ENCODE measurements around the gene GOT1.

The GOT1 gene

DNA sequence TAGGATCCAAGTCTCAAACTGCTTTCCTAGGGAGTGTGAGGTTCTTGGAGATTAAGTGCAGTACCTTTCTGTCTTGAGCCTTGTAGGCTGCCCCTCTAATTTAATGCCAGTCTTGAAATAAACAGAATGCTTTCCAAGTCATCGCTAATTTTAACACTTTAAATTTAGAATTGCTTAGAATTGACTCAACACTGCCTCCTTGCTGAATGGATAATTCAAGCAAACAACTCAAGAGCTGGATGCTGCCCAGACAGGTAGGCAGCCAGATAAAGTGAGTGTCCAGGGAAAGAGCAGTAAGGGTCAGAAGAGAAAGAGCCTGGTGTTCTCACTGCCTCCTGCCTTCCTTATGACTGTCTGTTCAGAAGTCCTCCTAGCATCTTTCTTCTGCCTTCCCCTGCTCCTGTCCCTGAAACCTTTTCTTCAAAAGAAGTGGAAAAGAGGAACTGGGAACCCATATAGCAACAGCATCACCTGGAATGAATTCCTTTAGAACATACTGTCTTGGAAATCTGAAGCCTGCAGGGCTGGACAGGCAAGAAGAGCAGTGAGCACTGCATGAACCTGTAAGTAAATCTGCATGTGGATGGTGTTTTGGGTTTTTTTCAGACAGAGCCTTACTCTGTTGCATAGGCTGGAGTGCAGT, 3.1 kb upstream of the GOT1 start:
- DNase-seq (ENCODE audit: low read depth): no peak

DNA sequence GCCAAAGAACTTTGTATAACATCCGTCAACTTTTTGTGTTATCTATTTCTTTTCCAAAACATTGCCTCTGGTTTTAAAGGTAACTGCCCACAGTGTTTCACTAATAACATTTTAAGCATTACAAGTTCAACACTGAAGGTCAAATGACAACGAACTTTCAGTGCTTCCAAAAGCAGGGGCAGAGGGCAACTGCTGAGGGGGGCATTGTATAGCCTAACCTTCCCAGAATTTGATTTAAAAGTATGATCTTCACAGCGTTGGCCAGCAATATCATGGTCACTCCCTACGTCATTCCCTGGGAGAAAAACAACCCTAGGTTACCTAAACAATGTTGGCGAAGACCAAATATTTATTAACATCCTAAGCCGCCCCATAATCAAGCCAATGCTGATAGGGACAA, 2.5 kb upstream of the GOT1 start:
- no peak for DNase-seq (ENCODE audit: low read depth)

DNA sequence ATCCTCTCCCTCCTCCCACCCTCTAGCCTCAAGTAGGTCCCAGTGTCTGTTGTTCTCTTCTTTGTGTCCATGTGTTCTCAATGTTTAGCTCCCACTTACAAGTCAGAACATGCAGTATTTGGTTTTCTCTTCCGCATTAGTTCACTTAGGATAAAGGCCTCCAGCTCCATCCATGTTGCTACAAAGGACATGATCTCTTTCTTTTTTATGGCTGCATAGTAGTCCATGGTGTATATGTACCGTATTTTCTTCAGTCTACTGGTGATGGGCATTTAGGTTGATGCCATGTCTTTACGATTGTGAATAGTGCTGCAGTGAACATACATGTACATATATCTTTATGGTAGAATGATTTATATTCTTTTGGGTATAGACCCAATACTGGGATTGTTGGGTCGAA, 1.6 kb upstream of the GOT1 start:
- no peak for DNase-seq (ENCODE audit: low read depth)

DNA sequence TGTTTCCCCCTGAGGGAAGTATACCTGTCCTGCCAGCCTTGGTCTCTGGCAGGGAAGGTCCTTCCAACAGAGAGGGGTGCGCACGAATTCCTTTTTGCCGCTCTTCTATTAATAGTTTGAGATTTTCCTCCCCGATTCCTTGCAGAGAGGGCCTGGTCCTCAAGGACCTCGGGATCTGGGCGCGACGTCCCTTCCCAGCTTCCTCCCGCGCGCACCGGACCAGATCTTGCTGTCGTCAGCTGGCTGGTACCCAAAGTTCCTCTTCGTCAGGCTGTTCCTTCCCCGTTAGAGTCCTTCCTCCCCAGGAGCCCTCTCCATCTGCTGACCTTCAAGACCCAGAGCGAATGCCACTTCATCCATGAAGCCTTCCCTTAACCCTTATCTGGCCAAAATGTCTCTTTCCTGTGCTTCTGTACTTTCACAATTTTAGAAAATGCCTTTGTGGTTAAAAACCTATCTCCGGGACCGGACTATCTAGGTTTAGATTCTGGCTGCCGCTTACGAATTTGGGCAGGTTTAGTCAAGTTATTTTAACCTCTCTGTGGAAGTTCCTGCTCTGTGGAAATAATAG, 851 bp upstream of the GOT1 start:
- peak; percentile 14 for DNase-seq (ENCODE audit: low read depth)

DNA sequence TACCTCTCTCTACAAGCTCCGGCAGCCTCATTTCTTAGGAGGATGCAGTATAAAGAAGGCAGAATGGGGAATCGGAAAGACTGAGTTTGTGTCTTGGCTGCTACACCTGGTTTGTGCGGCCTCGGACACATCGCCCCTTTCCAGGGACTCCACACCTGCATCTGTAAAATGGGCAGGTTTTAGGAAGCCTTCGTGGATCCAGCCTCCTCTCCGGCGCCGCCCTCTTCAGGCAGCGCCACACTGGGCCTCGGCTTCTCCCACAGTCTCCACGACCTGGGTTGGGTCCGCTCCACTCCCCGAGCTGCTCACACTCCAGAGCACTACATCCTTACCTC, 341 bp downstream of the GOT1 start:
- no peak for DNase-seq (ENCODE audit: low read depth)

DNA sequence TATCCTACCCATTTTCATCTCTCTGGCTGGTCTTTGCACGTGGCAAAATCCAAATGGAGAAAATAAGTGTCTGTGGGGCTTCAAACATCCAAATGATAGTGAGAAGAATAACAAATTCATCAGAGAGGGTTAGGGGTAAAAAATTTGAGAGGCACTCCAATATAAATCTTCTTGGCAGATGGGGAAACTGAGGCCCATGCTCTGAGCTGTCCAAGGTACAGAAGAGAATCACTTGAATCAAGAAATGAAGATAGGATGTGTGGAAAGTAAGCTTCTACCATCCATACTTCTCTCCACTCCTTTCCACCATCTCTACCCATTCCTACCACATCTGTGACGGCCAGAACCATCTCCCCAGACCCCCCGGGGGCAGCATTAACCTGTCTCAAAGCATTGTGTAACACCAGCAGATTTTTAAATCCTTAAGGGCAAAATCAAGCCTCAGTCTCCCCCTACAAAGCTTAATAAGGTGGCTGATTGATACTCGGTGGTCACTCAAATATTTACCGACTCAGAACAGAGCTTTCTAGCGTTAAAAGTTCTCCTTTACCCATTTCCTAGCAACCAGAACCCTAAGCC, 818 bp downstream of the GOT1 start:
- DNase-seq (ENCODE audit: low read depth): no peak

DNA sequence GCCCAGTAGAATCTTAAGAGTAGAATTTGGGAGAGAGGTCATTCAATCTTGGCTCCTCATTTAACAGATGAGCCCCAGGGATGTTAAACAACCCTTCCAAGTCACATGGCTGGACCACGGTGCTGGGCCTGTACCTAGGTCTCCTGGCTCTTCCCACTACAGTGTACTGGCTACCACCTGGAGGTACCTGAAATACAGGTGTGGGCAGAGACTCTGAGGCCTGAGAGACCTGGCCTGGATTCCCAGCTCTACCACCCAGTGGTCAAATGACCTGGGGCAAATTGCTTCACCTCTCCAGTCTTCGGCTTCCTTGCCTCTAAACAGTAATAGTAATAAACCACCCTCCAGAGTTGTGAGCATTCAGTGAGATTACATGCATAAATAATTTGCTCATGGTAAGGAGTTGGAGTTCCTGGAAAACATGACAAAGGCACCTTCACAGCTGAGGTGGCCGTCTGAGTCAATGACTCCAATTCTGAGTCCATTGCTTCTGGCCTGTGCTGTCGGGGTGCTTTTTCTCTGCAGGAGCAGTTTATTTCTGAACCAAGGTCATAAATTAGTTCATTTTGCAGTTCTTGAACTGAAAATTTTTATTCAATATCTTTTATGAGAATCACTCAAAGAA, 2.7 kb downstream of the GOT1 start:
- DNase-seq (ENCODE audit: low read depth): no peak

DNA sequence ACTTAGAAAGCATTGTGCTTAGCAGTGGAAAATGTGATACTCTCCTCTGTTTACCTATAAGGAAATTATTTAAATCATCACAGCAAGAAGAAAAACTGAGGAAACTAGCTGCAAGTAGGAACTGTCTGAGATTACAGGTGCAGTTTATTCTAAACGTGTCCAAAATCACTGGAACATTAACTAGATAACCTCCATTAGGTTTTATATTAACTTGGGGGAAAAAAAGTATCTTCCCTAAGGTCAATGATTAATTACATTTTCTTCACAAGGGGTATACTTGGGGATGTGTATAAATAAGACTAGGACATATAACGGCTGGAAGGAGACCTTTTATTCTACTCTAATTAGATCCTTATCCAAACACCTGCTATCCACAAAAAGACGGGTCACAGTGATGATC, 3.7 kb downstream of the GOT1 start:
- no peak for DNase-seq (ENCODE audit: low read depth)

DNA sequence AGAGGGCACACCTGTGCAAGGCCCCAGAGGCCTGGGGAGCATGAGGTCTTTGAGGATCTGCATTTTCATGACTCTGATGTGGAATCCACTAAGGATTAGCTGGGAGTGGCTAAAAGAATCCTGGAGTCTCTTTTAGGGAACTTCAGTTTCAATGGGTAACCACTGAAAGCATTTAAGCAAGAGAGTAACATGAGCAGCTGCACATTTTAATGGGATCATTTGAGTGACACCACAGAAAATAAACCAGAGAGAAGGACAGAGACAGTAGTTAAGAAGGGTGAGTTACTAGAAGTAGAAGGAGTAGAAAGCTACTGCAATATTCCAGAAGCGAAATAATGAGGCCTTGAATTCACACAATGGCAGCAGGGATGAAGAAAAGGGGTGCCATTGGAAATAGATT, 5.2 kb downstream of the GOT1 start:
- no peak for DNase-seq (ENCODE audit: low read depth)

DNA sequence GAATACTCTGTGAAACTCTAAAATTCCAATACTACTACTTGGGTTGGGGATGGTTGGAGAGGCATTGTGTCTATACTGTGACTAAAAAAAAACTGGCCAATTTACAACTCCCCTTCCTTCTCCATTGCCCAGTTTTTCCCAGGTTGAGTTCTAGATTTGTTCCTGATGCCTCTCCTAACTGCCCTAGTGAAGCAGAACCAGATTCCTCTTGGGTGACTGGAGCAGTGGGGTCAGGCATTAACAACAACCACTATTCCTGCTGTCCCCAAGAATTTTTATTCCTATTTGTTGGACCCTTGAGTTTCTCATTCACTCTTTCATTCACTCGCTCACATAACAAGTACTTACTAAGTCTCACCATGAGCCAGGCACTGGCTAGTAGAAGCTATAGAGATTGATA, 5.8 kb downstream of the GOT1 start:
- no peak for DNase-seq (ENCODE audit: low read depth)

DNA sequence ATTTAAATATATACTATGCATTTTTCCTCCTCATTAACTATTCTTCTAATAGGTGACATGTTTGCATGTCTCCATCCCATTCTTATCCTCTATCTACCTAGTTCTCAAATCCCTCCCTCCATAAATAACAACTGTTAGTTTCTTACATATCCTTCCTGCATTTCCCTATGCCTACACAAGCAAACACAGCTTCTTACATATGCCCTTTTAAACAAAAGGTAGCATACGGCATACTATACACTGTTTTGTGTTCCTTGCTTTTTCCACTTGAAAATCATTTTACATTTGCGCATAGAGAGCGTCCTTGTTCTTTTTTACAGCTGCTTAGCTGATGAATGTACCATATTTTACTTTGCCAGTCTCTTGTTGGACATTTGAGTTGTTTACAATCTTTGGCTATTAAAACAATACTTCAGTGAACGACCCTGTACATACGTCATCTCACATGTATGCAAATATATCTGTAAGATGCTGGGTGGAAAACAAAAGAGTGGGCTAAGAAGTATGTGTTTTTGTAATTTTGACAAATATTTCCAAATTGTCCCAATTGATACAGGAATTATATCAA, 7.8 kb downstream of the GOT1 start:
- DNase-seq (ENCODE audit: low read depth): no peak

DNA sequence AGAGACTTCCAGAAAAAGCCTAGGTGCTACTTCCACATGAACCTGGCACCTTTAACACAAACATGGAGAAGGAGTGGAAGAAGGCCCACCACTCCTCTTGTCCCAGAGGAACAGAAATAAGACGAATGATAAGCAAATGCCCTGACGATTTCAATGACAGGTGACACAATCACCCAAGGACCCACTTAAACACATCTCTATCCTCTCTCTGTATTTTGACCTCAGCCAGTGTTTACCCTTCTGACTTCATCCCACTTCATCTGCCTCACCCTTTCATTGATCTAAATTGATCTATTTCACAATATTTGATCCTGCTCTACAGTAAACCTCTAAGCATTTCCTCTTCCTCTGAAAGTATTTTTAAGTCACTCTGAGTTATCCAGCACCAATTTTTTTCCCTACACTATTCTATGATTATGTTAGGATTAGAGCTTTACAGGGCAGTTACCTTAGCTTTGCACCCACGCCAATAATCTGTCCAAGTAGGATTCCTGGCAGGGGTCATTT, 9.1 kb downstream of the GOT1 start:
- no peak for DNase-seq (ENCODE audit: low read depth)

DNA sequence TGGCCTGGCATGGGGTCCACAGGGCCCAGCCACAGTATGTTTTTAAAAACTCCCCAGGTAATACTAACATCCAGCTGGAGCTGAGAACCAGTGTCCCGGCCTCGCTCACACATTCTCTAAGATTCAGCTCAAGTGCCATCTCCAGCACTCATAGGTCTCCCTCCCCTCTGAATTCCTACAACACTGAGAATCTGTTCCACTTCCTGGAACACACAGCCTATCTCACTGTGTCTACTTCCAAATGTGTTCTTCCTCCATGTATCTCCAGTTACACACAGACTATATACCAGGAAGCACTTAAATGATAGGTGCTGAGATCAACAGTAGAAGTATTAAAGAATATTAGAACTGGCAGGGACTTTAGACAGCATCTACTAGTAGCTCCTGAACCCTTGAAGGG, 10.7 kb downstream of the GOT1 start:
- no peak for DNase-seq (ENCODE audit: low read depth)

DNA sequence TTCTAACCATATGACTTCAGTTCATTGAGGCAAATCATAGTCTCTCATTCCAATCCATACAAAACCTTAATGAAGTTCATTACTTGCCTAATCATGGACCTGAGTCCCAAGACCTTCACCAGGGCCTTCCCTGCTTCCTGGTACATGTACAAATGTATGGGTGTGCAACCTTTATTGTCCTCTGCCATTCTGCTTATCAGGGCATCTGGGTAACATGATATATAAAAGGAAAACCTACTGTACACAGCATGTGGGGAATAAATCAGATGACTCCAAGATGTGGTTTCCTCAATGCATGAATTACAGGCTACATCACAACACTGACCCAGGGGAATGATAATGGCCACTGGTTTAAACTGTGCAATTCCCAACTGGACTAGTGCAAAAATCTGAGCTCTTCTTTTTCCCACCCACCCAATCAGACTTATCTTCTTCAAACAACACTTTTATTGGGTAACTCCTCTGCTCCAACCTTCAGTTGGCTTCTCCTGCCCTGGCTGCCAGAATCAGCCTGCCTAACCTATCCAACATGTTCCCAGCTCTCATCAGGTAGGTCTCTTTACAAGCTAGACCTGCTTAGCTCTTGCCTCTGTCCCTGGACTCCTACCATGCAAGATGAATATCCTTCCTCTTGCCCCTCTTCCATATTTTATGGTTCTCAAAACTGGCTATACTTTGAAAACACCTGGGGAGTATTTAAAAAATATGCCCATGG, 11.4 kb downstream of the GOT1 start:
- DNase-seq (ENCODE audit: low read depth): no peak

DNA sequence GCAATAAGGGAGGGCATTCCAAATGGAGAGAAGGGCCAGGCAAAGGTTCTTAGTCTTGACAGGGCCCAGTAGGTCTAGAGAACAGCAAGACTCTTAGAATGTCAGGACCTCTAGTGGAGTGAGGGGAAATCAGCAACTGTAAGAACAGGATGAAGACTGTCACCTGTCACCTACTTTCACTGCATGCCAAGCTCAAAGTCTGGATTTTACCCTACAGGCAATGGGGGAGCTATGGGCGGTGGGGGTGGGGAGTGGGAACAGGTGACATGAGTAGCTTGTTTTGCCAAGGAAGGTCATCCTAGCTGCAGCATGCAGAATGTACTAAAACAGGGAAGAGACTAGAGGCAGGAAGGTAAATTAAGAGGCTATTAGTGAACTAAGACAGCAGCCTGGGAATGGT, 18.3 kb downstream of the GOT1 start:
- DNase-seq (ENCODE audit: low read depth): no peak

DNA sequence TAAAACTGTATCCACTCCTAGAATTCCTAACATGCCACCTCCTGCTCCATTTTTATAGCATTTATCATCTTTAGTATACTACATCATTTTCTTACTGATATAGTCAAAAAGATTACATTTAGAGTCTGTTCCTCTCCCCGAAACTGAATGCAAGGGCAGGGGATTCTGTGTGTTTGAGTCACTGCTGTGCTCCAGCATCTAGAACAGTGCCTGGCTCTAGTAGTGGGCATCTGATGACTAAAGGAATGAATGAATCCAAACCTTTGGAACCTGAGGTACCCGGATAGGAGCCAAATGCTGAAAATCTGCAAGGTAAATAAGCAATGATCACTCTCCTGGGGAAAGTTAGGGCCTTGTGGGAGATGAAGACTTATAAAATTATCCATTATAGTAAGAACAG, 18.9 kb downstream of the GOT1 start:
- no peak for DNase-seq (ENCODE audit: low read depth)

DNA sequence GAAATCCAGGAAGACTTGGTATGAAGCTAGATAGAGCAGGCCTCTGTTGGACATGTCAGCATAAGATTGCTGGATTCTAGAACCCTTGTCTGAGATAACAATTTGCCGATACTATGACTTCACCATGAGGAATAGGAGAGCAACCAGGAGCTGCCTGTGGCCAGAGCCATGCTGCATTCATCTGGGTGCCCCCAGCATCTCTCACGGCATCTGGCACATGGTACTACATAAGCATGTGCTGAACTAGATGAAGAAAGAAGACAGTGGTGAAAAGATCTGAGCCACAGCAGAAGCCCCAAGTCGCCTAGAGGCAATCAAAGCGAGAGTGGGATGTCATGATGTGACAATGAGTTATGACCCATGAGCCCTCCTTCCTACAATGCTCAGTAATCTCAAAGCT, 19.5 kb downstream of the GOT1 start:
- no peak for DNase-seq (ENCODE audit: low read depth)

DNA sequence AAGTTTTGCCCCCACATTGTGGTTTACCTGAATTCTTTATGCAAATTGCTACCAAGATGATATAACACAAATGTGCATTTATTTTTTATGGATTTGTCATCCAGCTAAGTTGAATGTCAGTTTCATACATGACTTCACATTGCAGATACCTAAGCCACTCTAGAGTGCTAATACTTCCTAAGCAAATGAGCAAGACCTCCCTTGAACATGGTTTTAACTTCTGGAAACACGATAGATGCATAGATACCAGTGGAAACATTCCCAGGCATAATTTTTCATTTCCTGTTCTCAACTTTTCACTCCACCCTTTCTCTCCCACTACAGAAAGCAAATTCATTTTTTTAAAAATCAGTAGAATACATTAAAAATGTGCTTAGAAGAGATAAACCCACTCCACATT, 20.3 kb downstream of the GOT1 start:
- no peak for DNase-seq (ENCODE audit: low read depth)

DNA sequence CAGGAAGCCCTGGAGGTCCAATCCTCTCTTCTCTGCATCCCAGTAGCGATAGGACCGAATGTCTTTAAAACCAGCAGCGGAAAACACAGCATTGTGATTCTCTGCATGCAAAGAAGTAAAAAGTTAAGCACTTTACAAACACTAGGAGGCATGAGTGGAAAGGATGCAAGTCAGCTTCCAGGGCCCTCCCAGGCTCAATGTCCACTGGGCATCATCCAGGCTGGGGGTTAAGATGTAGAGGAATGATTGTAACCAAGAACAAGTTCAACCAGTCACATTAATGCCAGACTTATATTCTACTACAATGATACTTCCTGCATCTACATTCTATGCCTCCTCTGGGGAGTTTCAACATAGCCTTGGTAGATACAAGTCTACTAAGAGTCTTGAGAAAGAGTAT, 24.3 kb downstream of the GOT1 start:
- no peak for DNase-seq (ENCODE audit: low read depth)

DNA sequence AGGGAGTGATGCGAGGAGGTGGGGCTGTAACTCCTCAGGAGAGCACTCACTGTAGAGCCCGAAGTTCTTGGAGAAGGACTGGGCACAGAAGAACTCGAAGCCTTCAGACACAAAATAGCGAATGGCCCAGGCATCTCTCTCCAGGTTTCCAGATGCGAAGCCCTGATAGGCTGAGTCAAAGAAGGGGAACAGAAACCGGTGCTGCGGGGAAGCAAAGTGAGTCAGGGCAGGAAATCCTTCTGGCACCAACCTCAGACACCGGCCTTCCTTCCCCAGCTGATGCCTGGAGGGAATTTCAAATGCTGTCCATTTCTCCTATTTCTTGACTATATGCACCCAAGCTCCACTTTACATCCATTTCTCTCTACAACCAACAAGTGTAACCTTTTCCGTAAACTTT, 26.8 kb downstream of the GOT1 start:
- no peak for DNase-seq (ENCODE audit: low read depth)

DNA sequence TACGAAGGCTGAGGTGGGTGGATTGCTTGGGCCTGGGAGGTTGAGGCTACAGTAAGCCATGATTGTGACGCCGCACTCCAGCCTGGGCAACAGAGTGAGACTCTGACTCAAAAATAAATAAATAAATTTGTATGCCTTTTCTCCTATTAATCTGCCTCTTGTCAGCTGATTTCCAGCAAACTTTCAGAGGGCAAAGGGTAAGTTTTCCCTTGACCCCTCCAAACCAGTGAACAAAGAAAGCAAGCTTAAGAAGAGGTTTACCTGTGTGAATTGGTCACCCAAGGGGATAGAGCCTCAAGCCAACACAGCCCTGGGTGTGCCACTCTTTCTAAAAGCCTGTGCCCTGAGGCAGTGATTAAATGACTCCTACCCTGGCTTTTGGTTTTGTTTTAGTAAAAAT, 30.8 kb downstream of the GOT1 start:
- no peak for DNase-seq (ENCODE audit: low read depth)

DNA sequence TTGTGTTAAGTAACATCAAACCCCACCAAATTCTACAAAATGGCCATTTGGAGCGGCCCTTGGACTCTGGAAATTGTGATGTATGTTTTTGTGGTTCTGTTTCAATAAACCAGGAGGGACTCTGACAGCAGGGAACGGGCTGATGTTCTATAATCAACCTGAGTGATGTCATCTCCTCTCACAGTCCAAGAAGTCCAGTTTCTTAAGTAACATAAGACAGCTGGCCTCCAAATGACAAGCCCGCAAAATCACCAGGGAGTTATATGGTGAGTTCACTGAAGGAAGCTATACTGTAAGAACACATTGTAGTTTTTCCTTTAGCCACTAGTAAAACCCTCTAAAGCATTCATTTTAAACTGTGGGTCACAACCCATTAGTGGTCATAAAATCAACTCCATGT, 34.0 kb downstream of the GOT1 start:
- peak; percentile 65 for DNase-seq (ENCODE audit: low read depth)

Data from HS-5 (cell line).